Cerebellar nuclear complex (tissue), 1 donor: ENCODE data around the gene ERCC6L.

ENCODE experiments used
- DNase-seq, 2 experiments: peaks; one replicate each; lab custom pipeline; 2025; lab: John Stamatoyannopoulos, UW

The ERCC6L gene

GRCh38 chrX:72238721-72239475, at the start of gene ERCC6L:
Gene ERCC6L, minus strand, starts transcription at chrX:72239027. Its CDS starts 116 bp downstream, at chrX:72238911.
- DNase-seq: peak; percentile 40 to 43

GRCh38 chrX:72282302-72282701, 43.5 kb upstream of the ERCC6L start:
- no peak for DNase-seq

- DNase-seq: no peak
Observed at GRCh38 chrX:72280321-72280845, 41.6 kb upstream of the ERCC6L start.

GRCh38 chrX:72276478-72276953, 37.7 kb upstream of the ERCC6L start:
- no peak for DNase-seq

- DNase-seq: no peak
Observed at GRCh38 chrX:72274526-72274925, 35.7 kb upstream of the ERCC6L start.

GRCh38 chrX:72273718-72274117, 34.9 kb upstream of the ERCC6L start:
- no peak for DNase-seq

- DNase-seq: no peak
Observed at GRCh38 chrX:72272868-72273267, 34.0 kb upstream of the ERCC6L start.

- no peak for DNase-seq
Observed at GRCh38 chrX:72271812-72272211, 33.0 kb upstream of the ERCC6L start.

- DNase-seq: no peak
Observed at GRCh38 chrX:72271091-72271788, 32.4 kb upstream of the ERCC6L start.

- DNase-seq: no peak
Observed at GRCh38 chrX:72270316-72270866, 31.6 kb upstream of the ERCC6L start.

GRCh38 chrX:72269671-72270251, 30.9 kb upstream of the ERCC6L start:
- DNase-seq: no peak

GRCh38 chrX:72268597-72269365, 30.0 kb upstream of the ERCC6L start:
- no peak for DNase-seq

GRCh38 chrX:72265263-72265662, 26.4 kb upstream of the ERCC6L start:
- DNase-seq: no peak

GRCh38 chrX:72262077-72262476, 23.2 kb upstream of the ERCC6L start:
- DNase-seq: no peak

GRCh38 chrX:72260448-72260847, 21.6 kb upstream of the ERCC6L start:
- DNase-seq: no peak

GRCh38 chrX:72258174-72258573, 19.3 kb upstream of the ERCC6L start:
- DNase-seq: no peak

GRCh38 chrX:72255864-72256263, 17.0 kb upstream of the ERCC6L start:
- DNase-seq: no peak

GRCh38 chrX:72255445-72255844, 16.6 kb upstream of the ERCC6L start:
- peak in 1 of 2 experiments; percentile 4 for DNase-seq

GRCh38 chrX:72254816-72255215, 16.0 kb upstream of the ERCC6L start:
- no peak for DNase-seq

- DNase-seq: no peak
Observed at GRCh38 chrX:72253686-72254085, 14.9 kb upstream of the ERCC6L start.

GRCh38 chrX:72247206-72247942, 8.5 kb upstream of the ERCC6L start:
- no peak for DNase-seq
